GM18519 (cell line): ENCODE results near the gene WWOX.

Experiments used
- ATAC-seq: cut with Tn5 transposase; IDR thresholded peaks from one replicate; pipeline ENCODE4 v1.9.1; 2021; ENCODE audit warnings: mild to moderate bottlenecking, moderate library complexity; ENCODE audit not compliant: unreplicated experiment, low FRiP score

WWOX gene

DNA sequence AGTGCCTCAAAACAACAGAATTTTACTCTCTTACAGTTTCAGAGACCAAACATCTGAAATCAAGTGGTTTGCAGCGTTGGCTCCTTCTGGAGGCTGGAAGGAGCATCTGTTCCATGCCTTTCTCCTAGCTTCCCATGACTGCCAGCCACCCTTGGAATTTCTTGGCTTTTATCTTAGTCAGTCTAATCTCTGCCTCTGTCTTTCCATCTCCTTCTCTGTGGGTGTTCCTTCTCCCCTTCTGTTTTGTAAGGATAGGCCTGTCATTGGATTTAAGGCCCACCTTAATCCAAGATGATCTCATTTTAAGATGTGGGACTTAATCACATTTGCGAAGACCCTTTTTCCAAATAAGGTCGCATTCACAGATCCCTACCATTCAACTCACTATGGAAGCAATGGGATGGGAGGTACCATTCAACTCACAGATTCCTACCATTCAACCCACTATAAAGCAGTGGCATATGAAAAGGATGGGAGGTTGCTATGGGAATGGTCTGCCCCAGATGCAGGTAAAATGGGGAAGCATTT lies 321.8 kb downstream of the WWOX start:
- ATAC-seq: no peak

GRCh38 chr16:78425281-78425680 lies 325.8 kb downstream of the WWOX start:
- ATAC-seq: no peak

DNA sequence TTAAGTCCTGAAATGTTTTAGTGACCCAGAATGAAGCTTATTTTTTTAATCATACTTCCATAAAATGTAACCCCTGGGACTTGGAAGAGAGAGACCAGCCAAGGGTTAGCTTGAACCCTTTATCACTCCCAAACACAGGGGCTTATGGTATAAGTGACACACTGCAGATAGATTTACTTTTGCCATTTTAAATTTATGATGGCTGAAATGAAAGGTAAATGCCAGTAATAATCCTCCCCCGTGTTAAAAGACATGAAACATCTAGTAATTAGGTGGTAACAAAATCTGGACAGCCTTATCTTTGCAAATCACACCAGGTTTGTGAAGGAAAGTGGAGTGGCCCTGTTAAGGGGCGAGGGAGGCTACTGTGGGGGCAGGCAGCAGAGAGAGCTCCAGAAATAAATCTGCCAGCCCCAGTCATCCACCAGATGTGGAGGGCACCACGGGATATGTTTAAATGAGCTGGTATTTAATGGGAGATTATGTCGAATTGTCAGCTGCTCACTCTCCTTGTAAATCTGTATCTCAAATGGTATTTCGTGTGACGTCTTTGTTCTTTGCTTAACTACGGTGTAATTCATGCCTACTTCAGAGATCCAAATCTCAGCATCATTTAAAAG lies 326.5 kb downstream of the WWOX start:
- ATAC-seq: no peak

GRCh38 chr16:78428193-78428592 lies 328.7 kb downstream of the WWOX start:
- no peak for ATAC-seq

DNA sequence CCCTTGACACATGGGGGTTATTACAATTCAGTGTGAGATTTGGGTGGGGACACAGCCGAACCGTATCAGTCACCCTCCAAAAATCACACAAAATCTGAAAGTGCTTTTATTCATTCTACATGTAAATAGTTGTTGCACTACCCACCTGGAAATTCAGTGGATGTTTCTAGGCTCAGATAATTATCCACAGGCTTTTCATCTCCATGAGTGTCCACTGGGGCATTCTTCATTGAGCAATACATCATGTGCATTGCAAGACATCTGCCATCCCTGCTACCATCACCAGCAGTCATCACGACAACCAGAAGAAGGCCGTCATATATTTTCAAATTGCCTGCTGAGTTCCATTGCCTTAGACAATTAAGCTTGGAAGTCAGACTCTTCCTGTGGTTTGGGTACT lies 330.8 kb downstream of the WWOX start:
- ATAC-seq: no peak

DNA sequence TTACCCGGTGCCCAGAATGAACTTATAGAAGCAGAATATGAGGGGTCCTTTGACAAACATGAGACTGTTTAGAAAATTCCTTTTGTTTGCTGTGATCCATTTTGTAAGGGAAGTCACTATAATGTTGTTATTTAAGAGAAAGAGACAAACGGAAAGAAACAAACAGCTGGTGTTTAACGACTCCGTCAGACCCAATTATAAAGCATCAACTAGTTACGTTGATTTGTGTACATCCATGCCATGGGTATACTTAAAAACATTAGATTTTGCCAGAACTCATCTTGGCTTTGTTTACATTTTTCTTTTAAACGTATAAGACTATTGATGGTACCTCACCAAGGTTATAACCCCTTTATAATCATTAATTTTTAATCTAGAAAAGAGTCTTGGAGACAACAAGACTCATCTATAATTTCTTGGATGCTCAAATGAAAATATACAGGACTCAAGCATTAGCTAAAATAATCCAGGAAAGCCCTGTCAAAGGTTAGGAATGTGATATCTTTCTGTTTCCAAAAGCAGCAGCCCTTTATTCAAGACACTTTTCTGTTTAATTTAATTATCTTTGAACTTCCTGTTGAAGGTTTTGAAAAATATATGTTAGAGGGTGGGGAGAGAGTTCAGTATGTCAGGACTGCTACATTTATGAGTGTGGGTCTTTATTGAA lies 331.7 kb downstream of the WWOX start:
- ATAC-seq: no peak

- ATAC-seq: no peak
Measured at GRCh38 chr16:78431701-78432100, 332.2 kb downstream of the WWOX start.

DNA sequence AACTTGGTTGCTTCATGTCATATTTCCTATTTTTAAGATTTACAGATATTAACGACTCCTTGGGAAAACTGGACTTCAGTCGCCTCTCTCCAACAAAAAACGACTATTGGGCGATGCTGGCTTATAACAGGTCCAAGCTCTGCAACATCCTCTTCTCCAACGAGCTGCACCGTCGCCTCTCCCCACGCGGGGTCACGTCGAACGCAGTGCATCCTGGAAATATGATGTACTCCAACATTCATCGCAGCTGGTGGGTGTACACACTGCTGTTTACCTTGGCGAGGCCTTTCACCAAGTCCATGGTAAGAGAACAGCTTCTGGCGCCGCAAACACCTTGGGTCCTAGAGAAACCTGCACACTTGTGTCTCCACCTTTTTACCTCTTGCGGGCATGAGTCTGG lies 333.0 kb downstream of the WWOX start:
- ATAC-seq: no peak

- no peak for ATAC-seq
Measured at GRCh38 chr16:78433116-78433515, 333.7 kb downstream of the WWOX start.

GRCh38 chr16:78434401-78434800 lies 334.9 kb downstream of the WWOX start:
- no peak for ATAC-seq

GRCh38 chr16:78435260-78435659 lies 335.8 kb downstream of the WWOX start:
- ATAC-seq: no peak

DNA sequence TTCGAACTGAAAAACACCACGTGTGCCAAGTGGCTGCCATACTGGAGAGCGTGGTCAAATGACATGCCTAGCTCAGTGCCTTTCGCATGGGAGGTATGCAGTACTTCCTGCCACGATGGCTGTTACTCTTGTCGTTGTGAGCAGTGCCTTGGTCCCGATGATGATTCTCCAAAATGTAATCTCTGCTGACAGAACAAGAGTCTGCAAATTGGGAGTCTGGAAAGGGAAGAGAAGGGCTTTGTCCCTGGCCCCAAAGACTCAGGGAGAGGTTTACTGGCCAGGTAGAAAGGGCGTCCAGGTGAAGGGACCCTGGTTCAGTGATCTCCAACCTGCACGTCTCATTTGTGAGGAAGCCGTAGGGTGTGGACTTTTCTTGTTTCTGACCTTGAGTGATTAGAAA lies 336.6 kb downstream of the WWOX start:
- no peak for ATAC-seq

DNA sequence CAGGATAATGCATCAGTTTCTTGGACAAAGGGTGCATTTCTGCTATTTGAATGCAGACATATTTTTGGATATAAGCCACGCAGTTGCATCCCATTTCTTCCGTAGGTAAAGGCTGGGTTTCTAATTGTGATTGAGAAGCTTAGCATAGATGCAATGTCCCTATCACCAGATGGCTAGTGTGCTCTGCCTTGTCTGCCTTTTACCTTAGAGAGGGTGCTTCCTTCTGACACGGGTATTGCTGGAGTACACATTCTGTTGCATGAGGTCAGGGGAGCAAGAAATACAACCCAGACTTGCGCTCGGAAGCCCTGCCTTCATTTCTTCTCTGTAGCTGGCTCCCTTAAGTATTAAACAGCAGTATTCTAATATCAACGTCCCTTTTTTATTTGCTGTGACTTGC lies 337.4 kb downstream of the WWOX start:
- no peak for ATAC-seq

- no peak for ATAC-seq
Measured at GRCh38 chr16:78437352-78437968, 338.0 kb downstream of the WWOX start.

GRCh38 chr16:78438219-78438618 lies 338.8 kb downstream of the WWOX start:
- ATAC-seq: no peak

DNA sequence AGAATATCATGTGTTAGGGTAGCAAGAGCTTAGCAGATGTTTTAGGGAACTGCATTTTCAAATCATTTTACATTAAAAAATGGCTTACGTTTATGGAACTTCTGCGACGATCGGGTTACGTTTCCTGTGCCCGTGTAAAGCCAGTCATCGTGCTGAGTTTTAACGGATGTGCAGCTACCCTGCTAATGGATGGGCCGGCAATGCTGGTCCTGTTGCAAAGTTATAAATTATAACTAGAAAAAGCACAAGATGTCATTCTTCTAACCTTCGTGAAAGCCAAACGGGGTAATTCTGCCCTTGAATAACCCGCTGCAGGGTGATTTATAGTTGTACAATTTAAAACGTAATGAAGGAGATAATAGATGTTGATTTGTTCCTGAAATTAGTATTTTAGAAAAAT lies 339.2 kb downstream of the WWOX start:
- no peak for ATAC-seq

DNA sequence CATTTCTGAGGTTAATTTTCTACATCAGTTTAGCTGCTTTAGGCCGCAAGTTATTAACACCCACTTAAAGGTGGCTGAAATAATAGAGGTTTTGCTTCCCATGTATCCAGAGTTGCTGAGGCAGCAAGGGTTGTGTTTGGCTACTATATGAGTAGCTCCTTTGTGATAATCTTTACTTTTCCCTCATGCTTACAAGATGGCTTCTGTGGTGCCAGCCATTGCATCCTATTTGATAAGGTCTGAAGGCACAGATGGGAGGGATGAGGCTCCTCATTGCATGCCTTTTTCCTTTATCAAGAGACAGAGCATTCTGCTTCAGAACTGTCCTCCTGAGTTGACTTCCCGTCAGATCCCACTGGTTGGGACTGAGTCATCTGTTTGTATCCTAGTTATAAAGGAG lies 340.2 kb downstream of the WWOX start:
- no peak for ATAC-seq

- no peak for ATAC-seq
Measured at GRCh38 chr16:78441298-78441697, 341.8 kb downstream of the WWOX start.

- no peak for ATAC-seq
Measured at GRCh38 chr16:78443542-78444364, 344.3 kb downstream of the WWOX start.

GRCh38 chr16:78445818-78446217 lies 346.4 kb downstream of the WWOX start:
- no peak for ATAC-seq

- no peak for ATAC-seq
Measured at GRCh38 chr16:78446486-78446885, 347.0 kb downstream of the WWOX start.
